GM18505 (cell line): ENCODE results near the gene TCHH.

Source experiments
- ATAC-seq: cut with Tn5 transposase; IDR thresholded peaks from one replicate; pipeline ENCODE4 v1.9.1; 2021; ENCODE audit not compliant: unreplicated experiment
- POLR2A ChIP-seq: IDR thresholded peaks from 4 replicates; pipeline ENCODE4 v1.6.1; 2011; ENCODE audit warnings: borderline replicate concordance; ENCODE audit not compliant: insufficient read depth, insufficient read length; ENCODE audit errors: extremely low read depth

TCHH gene

DNA sequence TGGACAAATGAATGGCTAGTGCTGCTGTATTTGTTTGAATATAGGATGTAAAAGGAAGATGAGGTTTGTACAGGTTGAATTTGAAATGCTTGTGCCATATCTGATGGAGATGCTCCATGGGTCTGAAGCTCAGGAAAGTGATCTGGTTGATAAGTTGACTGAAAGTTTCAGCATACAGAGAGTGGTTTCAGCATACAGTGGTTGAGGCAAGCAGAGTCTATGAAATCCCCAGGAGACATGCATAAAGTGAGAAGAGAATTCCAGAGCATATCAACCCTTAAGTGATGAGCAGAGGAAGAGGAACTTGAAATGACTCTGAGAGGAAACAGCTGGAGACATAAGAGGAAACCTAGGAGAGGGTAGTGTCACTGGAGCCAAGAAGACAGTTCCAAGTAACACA is 48.1 kb downstream of the TCHH start:
- no peak for TF ChIP-seq POLR2A
- no peak for ATAC-seq

DNA sequence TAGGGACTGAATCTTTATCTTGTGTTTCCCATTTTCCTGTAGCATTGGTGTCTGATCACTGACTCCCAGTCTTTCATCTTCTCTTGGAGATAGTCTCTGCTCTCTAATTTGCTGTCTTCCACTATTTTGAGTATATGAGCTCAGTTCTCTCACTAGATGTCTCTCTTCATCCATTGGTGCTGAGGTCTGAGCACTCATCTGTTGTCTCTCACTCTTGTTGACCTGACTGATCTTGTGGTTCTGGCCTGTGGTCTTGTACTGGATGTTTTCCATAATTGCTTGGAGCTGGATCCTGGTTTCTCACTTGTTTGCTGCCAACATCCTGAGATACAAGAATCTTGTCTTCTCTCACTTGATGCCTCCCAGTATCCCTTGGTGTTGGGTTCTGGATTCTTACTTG is 53.3 kb downstream of the TCHH start:
- TF ChIP-seq POLR2A: no peak
- ATAC-seq: no peak
